Thyroid gland (tissue), 4 donors: Measurements from ENCODE around the gene USP49. TPM values are rescaled to one million over a fixed set of nuclear protein-coding genes. Genes with fewer than 3 reads are reported as not detected.

Source experiments
- DNase-seq, 2 donors: peaks; one replicate each; pipeline ENCODE4 v3.0.0-alpha.2; 2019
- H3K27ac ChIP-seq, 3 donors: fragments of 200-600 bp; sonication (generic); 1 replicate in 2 of 3; 2 replicates in 1 of 3; pipeline ENCODE4 v1.5.1; 2016 to 2019; ENCODE audit warnings: mild to moderate bottlenecking in 1 of 3, moderate library complexity in 1 of 3
- H3K27me3 ChIP-seq: fragments of 200-600 bp; sonication (generic); one replicate; pipeline ENCODE4 v1.5.1; 2019
- H3K36me3 ChIP-seq, 2 donors: fragments of 200-600 bp; sonication (generic); one replicate each; pipeline ENCODE4 v1.5.1; 2016 to 2019
- H3K4me1 ChIP-seq, 2 donors: fragments of 200-600 bp; sonication (generic); one replicate each; pipeline ENCODE4 v1.5.1; 2017 to 2019
- H3K4me3 ChIP-seq, 3 donors: fragments of 200-600 bp; sonication (generic); replicated peaks in 1 of 3; 1 replicate in 2 of 3; 2 replicates in 1 of 3; pipeline ENCODE4 v1.5.1; 2016; ENCODE audit warnings: mild to moderate bottlenecking in 1 of 3
- H3K9me3 ChIP-seq: fragments of 200-600 bp; sonication (generic); one replicate; pipeline ENCODE4 v1.5.1; 2017
- POLR2A ChIP-seq, 2 donors: fragments of 450-650 bp; IDR thresholded peaks; one replicate each; pipeline ENCODE4 v1.6.1; 2017; ENCODE audit warnings: antibody characterized with exemption in 2 of 2, mild to moderate bottlenecking in 2 of 2, moderate library complexity in 1 of 2
- WGBS, 2 donors: methylation state at CpG; one replicate each; pipeline ENCODE4 v1.1.5; 2017; 5-methylcytosine and 5-hydroxymethylcytosine counted together
- intact Hi-C: fragments of 100-400 bp; cut with DNase I; formaldehyde crosslinking; loops from one replicate; pipeline ENCODE4 v1.15.1; 2023
- total RNA-seq, 4 donors: library from RNA; depleted of rRNA; stranded (reverse); fragments of >200 nt; gene quantifications; one replicate each; pipeline ENCODE4 v1.2.3, GENCODE V29; 2016
- TF ChIP-seq, protein P1 (sequence below), 6 experiments: fragments of 200-600 bp in 3 of 6; fragments of 450-650 bp in 3 of 6; sonication (generic) in 3 of 6; IDR thresholded peaks; one replicate each; pipeline ENCODE4 v1.5.1; 2016 to 2019; ENCODE audit warnings: antibody characterized with exemption in 6 of 6, mild to moderate bottlenecking in 2 of 6, inconsistent platforms in 1 of 6, moderate library complexity in 1 of 6

Gene USP49
- total RNA-seq, 4 donors from 2014 or later = 9.8 to 17.5 (median 13.8) TPM

DNA sequence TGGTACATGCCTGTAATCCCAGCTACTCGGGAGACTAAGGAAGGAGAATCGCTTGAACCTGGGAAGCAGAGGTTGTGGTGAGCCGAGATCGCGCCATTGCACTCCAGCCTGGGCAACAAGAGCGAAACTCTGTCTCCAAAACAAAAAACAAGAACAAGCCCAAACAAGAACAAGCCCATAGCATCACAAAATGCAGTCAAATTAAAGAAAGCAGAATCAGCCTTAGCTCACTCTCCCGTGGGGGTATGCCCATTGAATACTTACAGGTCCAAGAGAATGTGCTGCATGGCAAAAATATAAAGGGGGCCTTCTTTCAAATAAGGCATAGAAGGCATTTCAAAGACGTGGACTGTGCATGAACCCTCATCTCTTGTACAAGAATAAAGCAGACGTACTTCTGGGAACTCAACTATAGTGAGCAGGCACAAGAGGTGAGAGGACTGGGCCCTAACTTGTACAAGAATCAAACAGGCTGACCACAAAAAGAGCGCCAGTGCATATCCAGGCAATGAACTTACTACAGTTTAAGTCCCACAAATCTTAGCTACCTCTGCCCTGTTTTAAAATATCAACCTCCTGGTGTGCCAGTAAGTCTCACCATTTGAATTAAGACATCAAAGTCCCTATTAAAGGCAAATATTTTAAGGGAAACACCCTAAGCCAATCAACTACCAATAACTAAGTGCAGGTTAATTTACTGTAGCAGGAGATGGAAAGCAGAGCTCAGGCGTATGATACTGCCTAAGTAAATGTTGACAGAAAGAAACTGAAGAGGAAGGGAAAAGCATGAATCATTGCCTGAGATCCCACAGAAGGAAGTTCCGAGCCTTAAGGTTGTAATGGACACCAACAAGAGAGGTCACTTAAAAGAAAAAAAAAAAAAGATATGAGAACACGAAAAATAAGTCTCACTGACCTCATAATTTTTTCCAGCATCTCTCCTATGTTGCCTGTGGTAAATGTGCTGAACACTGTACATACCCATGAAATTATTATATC lies 70.3 kb downstream of the USP49 start:
- 91 to 93% methylated on average over 13 of the region's 13 CpGs for WGBS, 2 donors
- DNase-seq = no peak
- TF ChIP-seq, protein P1, sequence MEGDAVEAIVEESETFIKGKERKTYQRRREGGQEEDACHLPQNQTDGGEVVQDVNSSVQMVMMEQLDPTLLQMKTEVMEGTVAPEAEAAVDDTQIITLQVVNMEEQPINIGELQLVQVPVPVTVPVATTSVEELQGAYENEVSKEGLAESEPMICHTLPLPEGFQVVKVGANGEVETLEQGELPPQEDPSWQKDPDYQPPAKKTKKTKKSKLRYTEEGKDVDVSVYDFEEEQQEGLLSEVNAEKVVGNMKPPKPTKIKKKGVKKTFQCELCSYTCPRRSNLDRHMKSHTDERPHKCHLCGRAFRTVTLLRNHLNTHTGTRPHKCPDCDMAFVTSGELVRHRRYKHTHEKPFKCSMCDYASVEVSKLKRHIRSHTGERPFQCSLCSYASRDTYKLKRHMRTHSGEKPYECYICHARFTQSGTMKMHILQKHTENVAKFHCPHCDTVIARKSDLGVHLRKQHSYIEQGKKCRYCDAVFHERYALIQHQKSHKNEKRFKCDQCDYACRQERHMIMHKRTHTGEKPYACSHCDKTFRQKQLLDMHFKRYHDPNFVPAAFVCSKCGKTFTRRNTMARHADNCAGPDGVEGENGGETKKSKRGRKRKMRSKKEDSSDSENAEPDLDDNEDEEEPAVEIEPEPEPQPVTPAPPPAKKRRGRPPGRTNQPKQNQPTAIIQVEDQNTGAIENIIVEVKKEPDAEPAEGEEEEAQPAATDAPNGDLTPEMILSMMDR (IDR thresholded peaks at IDR 0.05) = no peak
- TF ChIP-seq POLR2A (IDR thresholded peaks at IDR 0.05) = no peak
- intact Hi-C loops = no loop called here
- no peaks in the 10 kb centered on the region for H3K36me3 ChIP-seq
- no peak overlapping the region for H3K4me3 ChIP-seq
- no peaks in the 10 kb centered on the region for H3K27me3 ChIP-seq
- no peak overlapping the region for H3K27ac ChIP-seq
- no peaks in the 10 kb centered on the region for H3K4me1 ChIP-seq
- no peaks in the 10 kb centered on the region for H3K9me3 ChIP-seq

DNA sequence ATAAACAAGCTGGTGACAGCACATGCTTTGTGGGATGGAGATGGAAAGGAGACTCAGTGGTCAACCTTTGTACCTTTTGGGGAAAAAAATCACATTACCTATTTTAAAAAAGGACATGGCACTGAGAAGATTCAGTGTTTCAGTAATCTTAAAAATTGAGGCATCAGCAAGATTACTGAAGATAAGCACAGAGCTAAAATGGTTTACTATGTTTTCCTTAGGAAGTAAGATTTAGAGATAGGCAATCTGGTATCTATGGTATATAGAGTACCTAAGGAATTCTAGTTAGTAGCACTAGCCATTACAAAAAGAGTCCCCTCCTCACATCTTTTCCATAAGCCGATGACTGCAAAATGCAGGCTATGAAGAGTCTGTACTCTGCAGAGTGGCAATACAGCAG lies 72.0 kb downstream of the USP49 start:
- no peak overlapping the region for H3K4me3 ChIP-seq
- DNase-seq = no peak
- no peak overlapping the region for H3K27ac ChIP-seq
- TF ChIP-seq, protein P1 (IDR thresholded peaks at IDR 0.05) = no peak
- no peak for TF ChIP-seq POLR2A (IDR thresholded peaks at IDR 0.05)
- H3K9me3 ChIP-seq = no peaks in the 10 kb centered on the region
- 100% methylated on average over 1 of the region's 1 CpG for WGBS, 2 donors
- no peaks in the 10 kb centered on the region for H3K27me3 ChIP-seq
- intact Hi-C loops = no loop called here
- H3K36me3 ChIP-seq = no peaks in the 10 kb centered on the region
- H3K4me1 ChIP-seq = no peaks in the 10 kb centered on the region

DNA sequence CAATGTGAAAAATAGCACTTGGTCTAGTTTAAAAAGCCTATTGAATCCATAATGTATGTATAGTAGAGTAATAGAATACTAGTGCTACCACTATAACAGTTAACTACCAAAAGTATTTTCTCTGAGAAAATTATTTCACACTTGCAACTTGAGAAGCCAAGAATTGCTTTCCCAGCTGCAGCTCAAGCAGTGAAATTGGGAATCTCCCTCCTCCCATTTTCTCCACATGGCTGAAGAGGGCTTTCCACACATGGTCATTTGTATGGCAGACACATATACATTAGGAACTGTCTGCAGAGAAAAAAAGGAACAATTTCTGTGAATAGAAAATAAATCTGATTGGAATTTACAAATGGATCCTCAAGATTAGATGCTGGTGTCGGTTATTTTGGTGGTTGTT lies 73.2 kb downstream of the USP49 start:
- H3K9me3 ChIP-seq = no peaks in the 10 kb centered on the region
- 95 to 100% methylated on average over 1 of the region's 1 CpG for WGBS, 2 donors
- H3K27me3 ChIP-seq = no peaks in the 10 kb centered on the region
- H3K4me3 ChIP-seq = no peak overlapping the region
- DNase-seq = no peak
- intact Hi-C loops = no loop called here
- no peaks in the 10 kb centered on the region for H3K36me3 ChIP-seq
- H3K27ac ChIP-seq = no peak overlapping the region
- TF ChIP-seq, protein P1 (IDR thresholded peaks at IDR 0.05) = no peak
- TF ChIP-seq POLR2A (IDR thresholded peaks at IDR 0.05) = no peak
- H3K4me1 ChIP-seq = no peaks in the 10 kb centered on the region

DNA sequence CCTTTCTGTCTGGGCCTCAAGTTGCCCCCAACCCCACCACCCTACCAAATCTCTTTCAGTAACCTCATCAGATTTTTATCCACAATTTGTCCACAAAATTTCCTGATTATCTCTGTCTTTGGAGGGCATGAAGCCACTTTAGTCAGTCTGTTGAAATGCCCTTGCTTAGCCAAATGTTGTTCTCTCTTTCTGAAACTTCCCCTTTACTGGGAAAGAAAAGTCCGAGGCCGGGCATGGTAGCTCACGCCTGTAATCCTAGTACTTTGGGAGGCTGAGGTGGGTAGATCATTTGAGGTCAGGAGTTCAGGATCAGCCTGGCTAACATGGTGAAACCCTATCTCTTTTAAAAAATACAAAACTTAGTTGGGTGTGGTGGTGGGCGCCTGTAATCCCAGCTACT lies 73.9 kb downstream of the USP49 start:
- Histone ChIP-seq H3K27me3 (no peaks in the 10 kb centered on the region), H3K9me3 (no peaks in the 10 kb centered on the region), H3K4me1 (no peaks in the 10 kb centered on the region), H3K36me3 (no peaks in the 10 kb centered on the region), H3K4me3 (no peak overlapping the region), H3K27ac (no peak overlapping the region)
- no peak for TF ChIP-seq POLR2A (IDR thresholded peaks at IDR 0.05)
- TF ChIP-seq, protein P1 (IDR thresholded peaks at IDR 0.05) = no peak
- WGBS, 2 donors = 90 to 95% methylated on average over 4 of the region's 4 CpGs
- DNase-seq = no peak
- intact Hi-C loops = no loop called here
